GM21786 (cell line): ENCODE measurements around the gene CST7.

ENCODE experiments used
- ATAC-seq: cut with Tn5 transposase; IDR thresholded peaks from one replicate; pipeline ENCODE4 v1.9.1; 2021; ENCODE audit not compliant: unreplicated experiment

CST7 gene

GRCh38 chr20:24962510-24962909 is 13.4 kb downstream of the CST7 start:
- no peak for ATAC-seq

GRCh38 chr20:24963672-24964505 is 14.8 kb downstream of the CST7 start:
- ATAC-seq = no peak

- ATAC-seq = no peak
Measured at GRCh38 chr20:24964506-24964840, 15.4 kb downstream of the CST7 start.

GRCh38 chr20:24965065-24965919 is 16.2 kb downstream of the CST7 start:
- no peak for ATAC-seq

- no peak for ATAC-seq
Measured at GRCh38 chr20:24966317-24967012, 17.4 kb downstream of the CST7 start.

- ATAC-seq = no peak
Measured at GRCh38 chr20:24968278-24968800, 19.3 kb downstream of the CST7 start.

- ATAC-seq = no peak
Measured at GRCh38 chr20:24969186-24970029, 20.3 kb downstream of the CST7 start.

GRCh38 chr20:24970030-24970553 is 21.0 kb downstream of the CST7 start:
- ATAC-seq = no peak

- ATAC-seq = no peak
Measured at GRCh38 chr20:24970754-24971153, 21.7 kb downstream of the CST7 start.

- no peak for ATAC-seq
Measured at GRCh38 chr20:24971376-24972101, 22.5 kb downstream of the CST7 start.

- ATAC-seq = no peak
Measured at GRCh38 chr20:24972341-24972740, 23.3 kb downstream of the CST7 start.

GRCh38 chr20:24977336-24977735 is 28.3 kb downstream of the CST7 start:
- ATAC-seq = no peak

- no peak for ATAC-seq
Measured at GRCh38 chr20:24977797-24978196, 28.7 kb downstream of the CST7 start.

GRCh38 chr20:24978513-24978912 is 29.4 kb downstream of the CST7 start:
- no peak for ATAC-seq

GRCh38 chr20:24979036-24979960 is 30.2 kb downstream of the CST7 start:
- no peak for ATAC-seq

- ATAC-seq = no peak
Measured at GRCh38 chr20:24980291-24981053, 31.4 kb downstream of the CST7 start.

GRCh38 chr20:24981282-24981681 is 32.2 kb downstream of the CST7 start:
- ATAC-seq = no peak

GRCh38 chr20:24981790-24982189 is 32.7 kb downstream of the CST7 start:
- ATAC-seq = no peak
